ENCODE measurements around the gene ZDHHC16. TPM values are rescaled to one million over a fixed set of nuclear protein-coding genes. Genes with fewer than 3 reads are reported as not detected.
A peak's percentile ranks its signal among the peaks of the same experiment; 100 is the strongest.

Gene ZDHHC16
- 31.9 and 37.6 TPM in 2 replicates for total RNA-seq

GRCh38 chr10:97445722-97446639, at the start of gene ZDHHC16, which contains the start of gene EXOSC1:
ZDHHC16 (plus strand) TSS chr10:97446175; CDS start chr10:97451676, 5,501 bp downstream.
EXOSC1 (minus strand) TSS chr10:97446006; CDS start chr10:97445985, 21 bp downstream.
- no peak for FAIRE-seq

GRCh38 chr10:97399843-97400545, 46.0 kb upstream of the ZDHHC16 start:
- no peaks in the 10 kb centered on the region for H3K27me3 ChIP-seq (ENCODE audit: control insufficient read depth, insufficient read depth, low read length)
- H3K4me3 ChIP-seq (ENCODE audit: low read depth, low read length), result peak overlapping the region; percentile 81
- no peak for TF ChIP-seq CTCF (IDR thresholded peaks at IDR 0.05; ENCODE audit: insufficient read depth, low read length, severe bottlenecking)
- peaks cover 10% of the 10 kb centered on the region for H3K36me3 ChIP-seq (ENCODE audit: control insufficient read depth, insufficient read depth, low read length)
- FAIRE-seq, result no peak
- peak; percentile 82 for DNase-seq (ENCODE audit: low read depth)

More at GRCh38 chr10:97445722-97446639, at the start of gene ZDHHC16, which contains the start of gene EXOSC1:
- DNase-seq (ENCODE audit: low read depth), result peak; percentile 96
- peak within 1 kb of the TSS; percentile 63 for H3K4me3 ChIP-seq (ENCODE audit: low read depth, low read length)
- no peaks in the 10 kb centered on the region for H3K27me3 ChIP-seq (ENCODE audit: control insufficient read depth, insufficient read depth, low read length)
- TF ChIP-seq CTCF (IDR thresholded peaks at IDR 0.05; ENCODE audit: insufficient read depth, low read length, severe bottlenecking), result peak; percentile 19
- H3K36me3 ChIP-seq (ENCODE audit: control insufficient read depth, insufficient read depth, low read length), result peaks cover 1% of the 10 kb centered on the region

- Histone ChIP-seq H3K4me3 (ENCODE audit: low read depth, low read length) (peak within 1 kb of the TSS; percentile 81), H3K27me3 (ENCODE audit: control insufficient read depth, insufficient read depth, low read length) (no peaks in the 10 kb centered on the region), H3K36me3 (ENCODE audit: control insufficient read depth, insufficient read depth, low read length) (peaks cover 9% of the 10 kb centered on the region)
- TF ChIP-seq CTCF (IDR thresholded peaks at IDR 0.05; ENCODE audit: insufficient read depth, low read length, severe bottlenecking), result peak; percentile 40
- FAIRE-seq (peak; percentile 91), DNase-seq (ENCODE audit: low read depth) (peak; percentile 98)
These were observed 45.1 kb upstream of the ZDHHC16 start, which contains the start of gene RRP12 for GRCh38 chr10:97400665-97401454. RRP12 (minus strand) TSS chr10:97401340; CDS start chr10:97401231, 109 bp downstream.

- FAIRE-seq, result no peak
- TF ChIP-seq CTCF (IDR thresholded peaks at IDR 0.05; ENCODE audit: insufficient read depth, low read length, severe bottlenecking), result no peak
- Histone ChIP-seq H3K27me3 (ENCODE audit: control insufficient read depth, insufficient read depth, low read length) (no peaks in the 10 kb centered on the region), H3K36me3 (ENCODE audit: control insufficient read depth, insufficient read depth, low read length) (peaks cover 4% of the 10 kb centered on the region), H3K4me3 (ENCODE audit: low read depth, low read length) (peak overlapping the region; percentile 81)
- DNase-seq (ENCODE audit: low read depth), result no peak
These were observed 44.5 kb upstream of the ZDHHC16 start for GRCh38 chr10:97401455-97401919.

- DNase-seq (ENCODE audit: low read depth), result no peak
- no peak for TF ChIP-seq CTCF (IDR thresholded peaks at IDR 0.05; ENCODE audit: insufficient read depth, low read length, severe bottlenecking)
- H3K4me3 ChIP-seq (ENCODE audit: low read depth, low read length), result no peak overlapping the region
- FAIRE-seq, result no peak
- no peaks in the 10 kb centered on the region for H3K27me3 ChIP-seq (ENCODE audit: control insufficient read depth, insufficient read depth, low read length)
- H3K36me3 ChIP-seq (ENCODE audit: control insufficient read depth, insufficient read depth, low read length), result no peaks in the 10 kb centered on the region
These were observed 41.9 kb upstream of the ZDHHC16 start for GRCh38 chr10:97404044-97404443.

All from bronchial epithelial cell (primary cell).